NCI-H146 treated with DMSO at 0.1 percent for 48 hours (cell line): Measurements from ENCODE around the gene SORL1.

Experiments used
- DNase-seq: peaks from one replicate; lab custom pipeline; 2025; ENCODE audit not compliant: unreplicated experiment; lab: John Stamatoyannopoulos, UW

SORL1 gene

GRCh38 chr11:121452609-121453150, 566 bp downstream of the SORL1 start, which contains the start of gene SORL1-AS1:
Gene SORL1-AS1 (minus strand): TSS chr11:121452967.
- DNase-seq, result peak; percentile 59

GRCh38 chr11:121453589-121454299, 1.6 kb downstream of the SORL1 start:
- no peak for DNase-seq

- DNase-seq, result no peak
Observed at GRCh38 chr11:121455115-121455514, 3.0 kb downstream of the SORL1 start.

GRCh38 chr11:121456151-121456550, 4.0 kb downstream of the SORL1 start:
- DNase-seq, result no peak

GRCh38 chr11:121456816-121457431, 4.8 kb downstream of the SORL1 start:
- DNase-seq, result no peak

GRCh38 chr11:121458551-121458950, 6.4 kb downstream of the SORL1 start:
- no peak for DNase-seq

- no peak for DNase-seq
Observed at GRCh38 chr11:121459413-121460017, 7.4 kb downstream of the SORL1 start.

GRCh38 chr11:121460941-121461514, 8.9 kb downstream of the SORL1 start:
- DNase-seq, result peak; percentile 46

- no peak for DNase-seq
Observed at GRCh38 chr11:121461843-121462242, 9.7 kb downstream of the SORL1 start.

GRCh38 chr11:121463689-121464335, 11.7 kb downstream of the SORL1 start:
- no peak for DNase-seq

GRCh38 chr11:121464352-121464946, 12.3 kb downstream of the SORL1 start:
- DNase-seq, result no peak

GRCh38 chr11:121465709-121466062, 13.6 kb downstream of the SORL1 start:
- DNase-seq, result no peak

GRCh38 chr11:121466063-121466794, 14.1 kb downstream of the SORL1 start:
- peak; percentile 74 for DNase-seq

GRCh38 chr11:121467471-121467870, 15.4 kb downstream of the SORL1 start:
- no peak for DNase-seq

- no peak for DNase-seq
Observed at GRCh38 chr11:121467965-121468364, 15.9 kb downstream of the SORL1 start.

- no peak for DNase-seq
Observed at GRCh38 chr11:121469910-121470309, 17.8 kb downstream of the SORL1 start.

- DNase-seq, result no peak
Observed at GRCh38 chr11:121471167-121471566, 19.1 kb downstream of the SORL1 start.

- no peak for DNase-seq
Observed at GRCh38 chr11:121472312-121472711, 20.2 kb downstream of the SORL1 start.

- DNase-seq, result peak; percentile 15
Observed at GRCh38 chr11:121473064-121473777, 21.1 kb downstream of the SORL1 start.
